Myocyte (in vitro differentiated cells): ENCODE measurements around the gene MTCL1. TPM values are rescaled to one million over a fixed set of nuclear protein-coding genes. Genes with fewer than 3 reads are reported as not detected.
A peak's percentile ranks its signal among the peaks of the same experiment; 100 is the strongest.

Source experiments
- DNase-seq: peaks from one replicate; pipeline ENCODE4 v3.0.0-alpha.2; 2012; ENCODE audit warnings: low read depth
- total RNA-seq: library from RNA; depleted of rRNA; stranded (reverse); fragments of >200 nt; gene quantifications from 2 replicates; pipeline ENCODE4 v1.2.3, GENCODE V29; 2014

Gene MTCL1
- total RNA-seq, 1 donor from 2014 or later: 65.7 TPM

DNA sequence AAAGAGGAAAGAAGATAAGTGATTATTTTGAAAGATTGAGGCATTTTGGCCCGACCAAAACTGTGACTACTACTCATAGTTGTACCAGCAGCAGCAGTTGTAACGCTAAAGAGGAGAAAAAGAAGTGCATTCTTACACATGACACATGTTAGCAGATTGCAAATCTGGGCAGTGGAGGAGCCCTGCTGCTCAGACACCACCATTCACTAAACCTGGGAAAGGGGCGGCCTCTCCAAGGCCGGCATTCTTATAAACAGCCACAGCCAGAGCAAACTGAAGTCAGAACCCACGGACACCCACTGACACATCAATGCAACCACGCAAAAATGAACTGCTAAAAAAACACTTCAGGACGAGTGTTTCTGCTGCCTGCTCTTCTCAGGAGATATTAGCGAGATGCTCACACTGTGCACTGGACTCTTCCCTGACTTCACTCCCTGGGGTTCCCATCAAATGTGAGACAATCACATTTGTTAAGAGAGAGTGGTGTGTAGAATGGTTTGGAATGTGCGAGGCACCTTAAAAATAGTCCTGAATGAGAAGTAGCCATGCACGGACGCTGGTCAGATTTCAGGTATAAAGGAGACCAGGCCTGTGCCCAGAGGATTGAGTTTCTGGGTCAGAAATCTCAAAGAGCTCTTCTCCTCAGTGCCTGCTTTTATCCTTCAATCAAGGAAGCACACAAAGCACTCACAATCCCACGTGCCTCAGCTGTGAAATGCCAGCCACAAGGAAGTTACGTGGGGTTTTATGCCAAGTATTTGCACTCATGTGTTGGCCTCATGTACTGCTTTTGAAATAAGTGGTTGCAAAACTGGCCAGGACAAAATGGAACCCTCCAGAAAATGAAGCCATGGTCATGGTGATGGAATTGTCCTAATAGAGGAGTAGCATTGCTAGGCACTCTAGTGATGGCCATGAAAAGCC, 83.4 kb downstream of the MTCL1 start:
- peak; percentile 30 for DNase-seq

DNA sequence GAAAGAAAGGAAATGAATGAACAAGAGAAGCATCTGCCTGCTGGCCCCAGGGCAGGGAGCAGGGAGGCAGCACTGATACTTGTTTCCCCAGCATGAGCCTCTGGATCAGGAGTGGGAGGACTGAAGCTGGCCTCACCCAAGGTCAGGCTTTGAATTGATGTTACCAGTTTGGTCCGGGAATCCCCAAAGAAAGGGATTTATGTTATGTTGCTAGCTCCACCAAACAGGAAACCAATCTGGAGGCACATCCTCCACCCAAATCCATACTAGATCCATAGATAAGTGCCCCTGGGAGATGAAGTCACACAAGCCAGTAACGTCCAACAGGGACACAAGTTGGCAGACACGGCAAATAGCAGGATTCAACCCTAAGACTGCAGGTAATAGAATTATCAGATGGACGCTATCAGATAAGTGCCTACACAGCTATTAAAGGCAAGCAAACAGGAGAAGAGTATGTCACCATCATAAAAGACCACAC, 85.9 kb downstream of the MTCL1 start:
- no peak for DNase-seq

DNA sequence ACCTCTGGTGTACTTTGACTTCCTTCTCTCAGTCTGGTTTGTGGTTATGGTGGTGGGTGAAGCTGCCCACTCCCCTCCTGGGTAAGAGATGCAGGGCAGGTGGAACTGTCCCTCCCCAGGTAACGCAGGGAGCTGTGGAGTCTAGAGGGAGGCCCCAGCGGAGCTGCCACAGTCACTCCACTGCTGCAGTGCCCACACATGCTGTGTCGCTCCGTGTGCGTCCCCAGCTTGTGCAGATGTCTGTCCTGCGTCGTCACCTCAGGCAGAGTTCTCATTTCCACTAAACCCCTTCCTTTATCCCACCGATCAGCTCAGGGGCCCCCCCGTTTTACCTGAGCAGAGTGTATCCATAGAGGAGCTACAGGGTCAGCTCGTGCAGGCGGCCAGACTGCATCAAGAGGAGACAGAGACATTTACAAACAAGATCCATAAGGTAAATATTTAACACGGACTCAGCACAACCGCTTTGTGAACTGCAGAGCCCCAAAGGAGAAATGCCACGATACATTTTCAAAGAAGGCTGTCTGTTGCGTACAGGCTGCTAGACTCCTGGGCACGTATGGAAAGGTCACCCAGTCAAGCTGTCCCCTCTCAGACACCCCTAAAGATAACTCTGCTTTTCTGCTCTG, 87.4 kb downstream of the MTCL1 start:
- DNase-seq: no peak

DNA sequence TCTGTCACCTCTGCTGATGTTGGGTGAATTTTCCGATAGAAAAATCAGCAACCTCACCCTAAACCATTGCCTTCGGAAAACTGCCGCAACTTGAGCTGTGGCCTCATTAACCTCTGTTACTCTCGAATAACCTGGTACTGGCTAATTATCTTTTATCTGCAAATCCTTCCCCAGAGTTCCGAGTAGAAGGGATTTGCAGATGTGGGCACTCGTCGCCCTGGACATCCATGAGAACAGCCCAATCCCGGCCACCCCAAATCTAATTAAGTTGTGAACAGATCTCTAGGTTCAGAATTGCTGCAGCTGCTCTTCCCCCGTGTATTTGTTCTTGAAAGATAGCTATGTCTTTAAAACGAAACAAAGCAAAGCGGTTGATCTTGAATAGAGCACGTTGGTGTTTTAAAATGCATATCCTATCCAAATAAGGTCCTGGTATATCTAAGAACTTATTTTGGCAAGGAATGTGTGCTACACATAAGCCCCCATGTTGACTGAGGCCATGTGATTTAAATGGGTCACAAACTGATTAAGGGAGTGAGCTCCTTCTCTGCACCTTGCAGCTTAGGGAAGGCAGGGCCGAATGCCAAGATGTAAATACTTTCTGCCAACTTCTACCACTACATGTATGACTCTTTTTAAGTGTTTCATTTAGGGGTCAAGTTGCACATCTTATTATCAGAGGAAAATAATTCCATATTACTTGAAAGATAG, 88.2 kb downstream of the MTCL1 start:
- DNase-seq: no peak

DNA sequence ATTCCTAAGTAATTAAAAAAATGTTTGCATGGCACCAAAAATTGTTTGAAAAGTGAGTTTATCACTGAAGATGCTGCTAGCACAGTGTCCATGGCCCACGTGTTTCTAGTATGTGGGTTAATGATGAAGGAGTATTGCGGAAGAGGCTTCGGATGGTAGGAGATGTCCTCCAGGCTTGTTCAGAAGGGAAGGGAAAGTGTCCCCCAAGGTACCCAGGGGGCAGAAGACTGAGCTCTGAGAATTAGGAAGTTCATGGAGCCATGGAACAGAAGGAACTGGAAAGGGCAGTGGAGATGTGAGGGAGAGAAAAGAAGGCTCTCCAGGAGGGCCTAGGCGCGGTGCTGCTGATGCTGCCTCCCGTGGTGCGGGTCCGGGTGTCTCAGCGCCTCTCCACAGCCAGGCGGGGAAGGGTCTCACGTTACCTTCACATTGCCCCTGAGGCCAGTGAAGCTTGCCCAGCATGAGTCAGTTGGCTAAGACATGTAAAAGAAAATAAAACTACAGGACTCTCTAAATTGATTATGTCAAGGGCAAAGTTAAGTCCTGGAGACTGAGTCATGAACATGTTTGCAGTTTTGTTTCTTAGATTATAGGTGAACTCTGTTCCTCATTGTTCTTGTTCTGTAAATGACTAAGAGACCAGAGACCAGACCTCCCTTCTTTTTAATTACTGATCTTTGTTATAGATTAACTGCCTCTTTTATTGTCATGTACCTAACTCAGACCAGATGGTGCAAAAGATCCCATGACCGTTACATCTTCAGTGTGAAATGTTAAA, 89.0 kb downstream of the MTCL1 start:
- DNase-seq: no peak

DNA sequence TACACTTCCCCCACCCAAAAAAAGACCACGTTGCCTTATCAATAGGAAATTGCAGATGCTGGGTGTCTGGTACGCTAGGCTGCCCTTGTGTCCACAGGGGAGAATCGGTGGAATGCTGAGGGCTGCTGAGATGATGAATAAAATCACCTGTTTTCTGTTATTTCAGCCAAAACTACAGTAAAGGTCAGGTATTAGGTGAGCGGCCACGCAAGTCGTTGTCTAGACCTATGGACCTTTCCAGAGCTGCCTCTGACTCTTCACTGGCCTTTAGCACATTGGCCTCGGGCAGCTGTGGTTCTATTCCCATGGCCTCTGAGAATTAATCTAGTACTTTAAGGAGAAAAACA, 89.6 kb downstream of the MTCL1 start:
- no peak for DNase-seq

DNA sequence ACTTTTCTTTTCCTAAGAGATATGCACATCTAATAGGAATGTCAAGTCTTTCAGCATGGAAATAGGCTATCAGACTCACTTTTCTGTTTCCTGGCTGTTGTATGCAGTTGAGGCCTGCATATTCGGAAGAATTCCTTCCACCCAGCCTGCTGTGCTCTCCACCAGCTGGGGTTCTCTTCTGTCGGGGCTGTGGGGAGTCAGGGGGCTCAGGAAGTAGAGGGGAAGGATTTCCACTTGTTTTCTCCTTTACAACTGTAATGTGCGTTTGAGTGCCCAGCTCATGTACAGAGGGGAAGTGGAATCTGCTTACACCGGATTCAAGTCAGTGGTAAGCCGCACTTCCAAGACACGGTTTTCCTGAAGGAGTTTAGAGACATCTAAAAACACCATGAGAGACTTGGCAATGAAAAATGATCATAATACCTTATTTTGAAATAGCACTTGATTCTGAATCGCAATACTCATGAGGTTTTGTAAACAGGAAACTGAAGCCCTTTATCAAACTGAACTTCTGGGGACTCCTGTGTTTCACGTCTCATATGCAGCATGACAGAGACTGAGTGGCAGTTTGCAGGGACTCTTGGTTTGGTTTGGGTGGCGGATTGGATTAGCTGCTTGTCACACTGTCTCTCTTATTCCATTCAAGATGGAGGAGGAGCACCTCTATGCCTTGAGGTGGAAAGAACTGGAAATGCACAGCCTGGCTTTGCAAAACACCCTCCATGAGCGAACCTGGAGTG, 90.4 kb downstream of the MTCL1 start:
- DNase-seq: no peak

DNA sequence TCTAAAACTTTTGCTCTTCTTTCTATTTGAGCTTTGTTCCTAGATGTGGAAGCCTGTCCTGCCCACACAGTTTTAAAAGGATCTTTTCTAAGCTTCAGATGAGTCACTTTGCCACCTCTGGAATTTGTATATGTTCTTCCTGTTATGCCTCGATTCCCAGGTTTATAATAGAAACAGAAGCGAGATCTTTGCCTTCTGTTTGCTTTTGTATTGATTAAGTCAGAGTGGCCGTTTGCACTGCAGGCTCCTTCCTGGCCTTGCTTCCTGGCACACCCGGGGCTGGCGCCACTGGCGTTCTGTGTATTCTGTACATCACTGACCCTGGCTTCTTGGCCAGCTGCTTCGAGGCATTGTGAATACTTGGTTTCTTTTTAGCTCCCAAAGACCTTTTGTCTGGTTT, 91.8 kb downstream of the MTCL1 start:
- no peak for DNase-seq

DNA sequence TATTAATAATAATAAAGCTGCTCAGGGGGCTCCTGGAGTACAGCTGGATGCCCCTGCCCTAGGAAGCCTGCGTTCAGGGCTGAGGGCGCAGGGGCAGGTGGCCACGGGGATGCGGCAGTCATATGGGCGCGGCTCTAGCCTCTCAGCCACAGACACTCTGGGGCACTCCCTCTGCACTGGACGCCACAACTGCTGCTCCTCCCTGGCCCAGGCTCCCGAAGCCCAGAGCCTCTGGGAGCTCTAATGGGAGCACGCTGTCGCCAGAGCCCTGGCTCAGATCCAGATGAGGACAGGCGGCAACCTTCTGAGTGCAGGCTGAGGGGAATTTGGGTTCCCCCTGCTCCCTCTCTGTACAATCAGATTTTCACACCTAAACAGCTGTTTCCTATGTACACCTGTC, 93.6 kb downstream of the MTCL1 start:
- peak; percentile 98 for DNase-seq

DNA sequence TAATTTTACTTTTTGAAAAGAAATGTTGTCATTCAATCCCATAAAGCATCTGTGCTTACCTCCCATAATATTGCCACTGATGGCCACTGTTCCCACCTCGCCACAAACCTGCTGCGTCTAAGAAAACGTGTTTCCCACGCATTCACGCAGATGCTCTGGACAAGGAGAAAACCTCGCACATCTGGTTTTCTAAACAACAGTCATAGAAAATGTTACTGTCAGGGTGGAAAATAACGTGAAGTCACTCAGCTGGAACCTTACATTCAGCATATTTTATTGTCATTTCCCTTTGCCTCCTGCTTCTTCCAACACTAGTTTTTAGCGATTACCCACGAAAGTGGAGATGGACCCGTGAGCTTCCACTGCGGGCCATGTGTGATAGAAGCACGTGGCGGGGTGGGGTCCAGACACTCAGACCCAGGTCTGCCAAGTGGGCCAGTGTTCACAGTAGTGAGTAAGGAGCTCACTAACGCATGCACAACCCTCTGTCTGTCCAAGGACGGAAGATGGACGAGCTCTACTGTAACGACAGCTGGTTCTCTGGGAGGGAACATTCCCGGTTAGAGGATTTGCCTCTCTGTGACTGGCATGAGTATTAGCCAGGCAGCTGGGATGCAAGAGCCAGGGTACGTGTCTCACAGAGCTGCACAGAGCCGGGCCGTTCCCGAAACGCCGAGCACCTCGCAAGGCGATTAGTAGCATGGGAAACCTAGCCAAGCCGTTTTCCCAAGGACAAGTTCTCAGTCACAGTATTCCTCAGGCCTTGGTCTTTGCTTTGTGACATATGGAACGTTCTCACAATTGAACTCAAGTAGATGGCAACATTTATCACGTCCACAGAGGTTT, 94.5 kb downstream of the MTCL1 start:
- DNase-seq: peak; percentile 99

DNA sequence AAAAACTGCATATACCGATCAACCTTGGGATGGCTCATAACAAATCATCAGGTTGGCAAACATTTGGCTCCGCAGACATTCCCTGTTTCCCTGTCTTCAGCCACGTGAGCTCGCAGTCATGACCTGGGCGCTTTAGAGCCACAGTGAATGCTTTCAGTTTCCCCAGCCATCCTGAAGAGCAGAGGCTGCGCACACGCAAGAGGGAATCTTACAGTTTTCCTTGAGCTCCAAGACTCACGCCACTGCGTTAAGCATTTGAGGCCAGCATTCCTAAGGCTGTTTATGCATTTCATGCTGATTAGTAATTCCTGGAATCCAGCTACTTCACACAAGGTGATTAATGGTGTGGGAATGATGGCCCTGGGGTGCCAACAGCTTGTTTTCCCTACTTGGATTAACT, 95.1 kb downstream of the MTCL1 start:
- DNase-seq: peak; percentile 94

DNA sequence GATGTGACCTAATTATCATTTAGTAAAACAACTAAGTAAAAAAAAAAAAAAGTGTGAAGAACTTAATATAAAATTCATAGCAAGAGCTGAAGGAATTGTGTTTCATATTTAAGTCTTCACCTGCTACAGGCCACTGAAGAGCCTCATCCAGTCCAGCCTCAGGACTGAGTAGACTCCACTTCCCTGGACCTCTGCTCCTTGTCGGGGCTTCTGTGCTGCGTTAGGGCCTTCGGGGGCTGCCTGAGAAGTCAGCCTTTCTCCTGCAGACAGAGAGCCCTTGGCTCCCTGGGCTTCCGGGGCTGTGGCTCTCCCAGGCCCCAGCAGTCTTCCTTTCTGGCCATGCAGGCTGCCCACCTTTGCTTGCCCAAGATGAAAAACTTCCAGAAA, 95.5 kb downstream of the MTCL1 start:
- no peak for DNase-seq

DNA sequence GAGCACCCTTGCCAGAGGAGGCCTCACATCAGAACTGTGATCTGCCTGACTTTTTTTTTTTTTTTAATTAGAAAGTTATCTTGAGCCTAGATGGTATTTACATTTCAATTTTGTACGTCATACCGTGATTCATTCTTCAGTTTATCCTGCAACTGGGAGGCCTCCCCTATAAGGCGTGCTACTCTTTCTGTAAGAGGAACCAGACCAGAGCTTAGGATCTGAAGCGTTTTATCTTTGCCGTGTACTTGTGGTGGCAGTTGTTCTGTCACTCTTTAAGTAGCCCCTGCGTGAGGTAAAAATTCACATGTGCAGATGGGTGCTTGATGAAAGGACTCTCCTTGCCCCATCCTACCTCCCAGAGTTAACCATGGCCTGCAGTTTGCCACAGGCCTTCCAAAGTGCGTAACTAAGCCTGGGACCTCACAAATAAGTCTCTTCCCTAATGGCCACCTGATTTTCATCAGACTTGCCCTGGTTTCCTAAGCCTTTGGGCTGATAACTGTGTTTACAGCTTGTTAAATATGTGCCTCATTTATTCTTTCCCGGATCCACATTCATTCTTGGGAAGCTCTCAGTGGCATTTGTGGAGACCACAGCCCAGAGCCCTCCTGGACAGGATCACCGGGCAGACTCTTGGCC, 96.0 kb downstream of the MTCL1 start:
- peak; percentile 69 for DNase-seq

DNA sequence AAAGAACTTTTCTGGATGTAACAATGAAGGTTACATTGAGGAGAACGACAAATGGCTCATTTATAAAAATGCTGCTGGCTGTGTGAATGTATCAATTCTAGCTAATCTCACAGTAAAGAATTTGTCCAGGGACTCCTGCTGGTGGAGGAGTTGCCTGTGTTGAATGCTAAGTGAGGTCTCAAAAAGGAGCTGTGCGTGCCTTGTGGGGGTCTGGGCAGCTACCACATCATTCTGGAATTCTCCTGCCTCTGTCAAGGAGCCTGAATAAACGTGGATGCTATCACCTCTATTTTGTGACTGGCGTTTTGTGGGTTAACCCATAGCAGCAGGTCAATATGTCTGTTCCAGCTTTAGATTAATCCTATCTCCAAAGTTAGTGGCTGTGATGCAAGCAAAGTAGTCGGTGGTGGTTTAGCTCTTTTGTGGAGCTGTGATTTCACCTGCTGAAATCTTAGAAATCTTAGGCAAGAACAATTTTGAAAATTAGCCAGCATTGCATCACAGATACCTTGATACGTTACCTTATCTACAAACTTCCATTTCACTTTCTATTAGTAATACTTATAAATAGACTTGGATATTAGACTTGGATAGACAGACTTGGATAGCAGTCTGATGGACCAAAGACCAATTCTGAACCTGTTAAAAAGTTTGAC, 96.8 kb downstream of the MTCL1 start:
- DNase-seq: no peak

DNA sequence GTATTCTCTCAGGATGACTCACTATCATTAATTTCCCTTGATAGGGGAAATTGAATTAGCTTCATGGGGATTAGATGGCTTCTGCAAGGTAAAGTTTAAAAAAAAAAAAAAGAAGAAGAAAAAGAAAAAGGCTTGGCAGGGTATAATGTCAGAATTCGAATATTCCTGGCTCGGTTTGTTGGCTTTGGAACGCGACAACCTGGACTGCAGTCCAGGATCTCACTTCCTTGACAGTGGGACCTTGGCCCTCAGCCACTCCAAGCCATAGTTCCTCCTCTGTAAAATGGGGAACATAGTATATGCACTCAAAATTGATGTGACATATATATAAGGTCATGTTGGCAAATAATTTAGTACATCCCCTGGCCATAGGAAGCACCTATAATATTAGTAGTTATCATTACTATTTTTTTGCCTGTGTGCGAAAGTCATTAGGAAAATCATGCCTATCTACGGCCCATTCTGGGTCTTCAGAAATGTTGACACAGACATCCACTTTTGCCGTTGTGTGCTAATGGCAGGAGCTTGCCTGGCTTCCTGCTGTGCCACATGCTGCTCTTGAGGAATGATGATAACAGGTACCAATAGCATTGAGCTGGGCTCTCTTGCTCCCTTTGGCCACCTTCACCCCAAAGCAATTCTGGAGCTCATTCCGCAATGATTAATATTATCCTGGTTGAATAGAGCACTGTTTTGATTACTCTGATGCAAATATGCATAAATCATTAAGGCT, 97.9 kb downstream of the MTCL1 start:
- DNase-seq: no peak

DNA sequence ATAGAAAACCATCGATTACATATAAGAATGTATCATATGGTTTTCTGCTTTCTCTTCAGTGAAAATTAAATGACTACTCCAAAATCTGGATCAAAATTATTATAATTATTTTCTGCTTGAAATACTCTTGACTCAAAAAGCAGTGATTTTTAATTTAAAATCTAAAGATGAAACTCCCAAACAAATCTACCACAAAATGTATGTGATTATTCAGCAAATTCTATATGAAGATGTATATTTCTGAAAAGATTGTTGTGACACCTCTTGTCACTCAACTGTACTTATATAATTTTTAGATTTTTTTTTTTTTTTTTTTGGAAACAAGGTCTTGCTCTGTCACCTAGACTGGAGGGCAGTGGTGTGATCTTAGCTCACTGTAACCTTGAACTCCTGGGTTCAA, 98.6 kb downstream of the MTCL1 start:
- DNase-seq: no peak

DNA sequence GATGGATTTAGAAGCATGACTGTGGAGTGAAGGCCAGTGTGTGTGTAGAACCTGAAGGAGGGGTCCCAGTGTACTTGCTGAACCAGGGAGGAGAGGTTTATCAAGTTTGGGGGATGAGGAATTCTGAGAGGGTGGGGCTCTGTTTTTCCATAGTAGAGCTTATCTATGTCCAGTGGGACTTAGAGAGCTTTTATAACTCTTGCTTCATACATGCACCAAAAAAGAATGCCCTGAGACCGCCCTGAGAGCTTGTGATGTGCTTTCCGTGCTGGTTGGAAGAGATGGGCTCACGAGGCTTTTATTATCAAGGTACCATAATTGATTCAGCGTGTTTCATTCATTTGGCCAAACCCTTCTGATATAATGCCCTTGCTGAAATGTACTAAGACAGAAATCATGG, 100.2 kb downstream of the MTCL1 start:
- no peak for DNase-seq
